Measurements from ENCODE around the gene HSPB1.

- TF ChIP-seq CTCF (IDR thresholded peaks at IDR 0.05): no peak
- TF ChIP-seq POLR2A (IDR thresholded peaks at IDR 0.05): no peak
These were observed 14.7 kb downstream of the HSPB1 start for GRCh38 chr7:76316984-76317781.
